Lung (tissue), 12 donors: ENCODE results near the gene ANKRD36C. TPM values are rescaled to one million over a fixed set of nuclear protein-coding genes. Genes with fewer than 3 reads are reported as not detected.
"Not testable (repeated sequence)": the region's sequence is repeated elsewhere in the genome, so short reads cannot be mapped to it uniquely, and the experiment has no call there.

Source experiments
- ATAC-seq: fragments of 200-7000 bp; cut with Tn5 transposase; one replicate; pipeline ENCODE4 v1.9.1; 2020; ENCODE audit warnings: moderate number of reproducible peaks; ENCODE audit not compliant: insufficient read depth, low FRiP score
- DNase-seq, 3 donors: peaks; one replicate each; pipeline ENCODE4 v3.0.0-alpha.2; 2013 to 2017
- H3K27ac ChIP-seq, 2 donors: one replicate each; pipeline ENCODE4 v1.5.1; 2013; ENCODE audit warnings: mild to moderate bottlenecking in 2 of 2, moderate library complexity in 2 of 2, control low read depth in 1 of 2, inconsistent platforms in 1 of 2, low read depth in 1 of 2, low read length in 1 of 2
- H3K27me3 ChIP-seq, 3 donors: one replicate each; pipeline ENCODE4 v1.5.1; 2013; ENCODE audit warnings: low read length in 2 of 3; ENCODE audit not compliant: control insufficient read depth in 3 of 3, insufficient read depth in 3 of 3
- H3K36me3 ChIP-seq, 4 donors: one replicate each; pipeline ENCODE4 v1.5.1; 2013; ENCODE audit warnings: low read length in 4 of 4, mild to moderate bottlenecking in 1 of 4, moderate library complexity in 1 of 4; ENCODE audit not compliant: control insufficient read depth in 4 of 4, insufficient read depth in 4 of 4
- H3K4me1 ChIP-seq, 5 donors: one replicate each; pipeline ENCODE4 v1.5.1; 2013; ENCODE audit warnings: low read length in 5 of 5, mild to moderate bottlenecking in 2 of 5, moderate library complexity in 1 of 5; ENCODE audit not compliant: control insufficient read depth in 5 of 5, insufficient read depth in 5 of 5
- H3K4me3 ChIP-seq: one replicate; pipeline ENCODE4 v1.5.1; 2013; ENCODE audit warnings: mild to moderate bottlenecking, control low read depth, moderate library complexity
- H3K9ac ChIP-seq, 2 donors: one replicate each; pipeline ENCODE4 v1.5.1; 2013; ENCODE audit warnings: low read length in 2 of 2, control low read depth in 1 of 2; ENCODE audit not compliant: insufficient read depth in 1 of 2
- H3K9me3 ChIP-seq, 4 donors: one replicate each; pipeline ENCODE4 v1.5.1; 2013; ENCODE audit warnings: low read length in 3 of 4, mild to moderate bottlenecking in 1 of 4, moderate library complexity in 1 of 4; ENCODE audit not compliant: control insufficient read depth in 4 of 4, insufficient read depth in 3 of 4
- WGBS, 2 donors: extraction: QIAGEN DNeasy Blood & Tissue Kit; methylation state at CpG; one replicate each; pipeline ENCODE4 v1.1.7; 2013; 5-methylcytosine and 5-hydroxymethylcytosine counted together
- polyA plus RNA-seq, 2 donors: library from polyadenylated mRNA; stranded (reverse); fragments of 200-250 nt; gene quantifications; one replicate each; pipeline ENCODE4 v1.2.1, GENCODE V29; 2013
- total RNA-seq, 2 donors: library from RNA; depleted of rRNA in 1 of 2; stranded (reverse); fragments of >200 nt in 1 of 2; gene quantifications; one replicate each; pipeline ENCODE4 v1.2.1, GENCODE V29; 2014 to 2021
- TF ChIP-seq, protein P1 (sequence below): IDR thresholded peaks from 2 replicates; pipeline ENCODE4 v1.5.1; 2012; ENCODE audit warnings: mild to moderate bottlenecking; ENCODE audit errors: control extremely low read depth, extremely low read depth
- donor health status: control.
- donor health status: control.
- donor health status: Bipolar disorder and iron deficiency.
- donor health status: healthy.
- donor health status: DM: yes; HTN: yes; CAD: no.

The ANKRD36C gene
- total and polyA plus RNA-seq, 4 donors, result 2.6 to 114 (median 14.3) TPM

DNA sequence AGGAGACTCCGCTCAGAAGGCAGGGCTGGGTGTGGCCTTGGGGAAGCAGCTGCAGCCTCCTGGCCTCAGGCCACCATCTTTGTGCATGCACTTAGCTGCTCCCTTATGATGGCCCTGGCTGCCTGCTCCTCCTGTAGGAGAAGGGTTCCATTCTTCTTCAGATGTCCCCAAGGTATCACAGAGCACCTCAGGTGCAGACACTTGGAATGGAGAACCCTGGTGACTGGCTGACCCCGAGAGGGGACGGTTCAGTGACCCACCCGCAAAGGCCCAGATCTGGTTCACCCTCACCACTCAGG, 33.5 kb upstream of the ANKRD36C start:
- H3K4me3 ChIP-seq, result no peak overlapping the region
- H3K9ac ChIP-seq, result no peak overlapping the region
- ATAC-seq (no peak), DNase-seq (no peak)
- H3K27me3 ChIP-seq, result no peaks in the 10 kb centered on the region
- no peaks in the 10 kb centered on the region for H3K4me1 ChIP-seq
- TF ChIP-seq, protein P1, sequence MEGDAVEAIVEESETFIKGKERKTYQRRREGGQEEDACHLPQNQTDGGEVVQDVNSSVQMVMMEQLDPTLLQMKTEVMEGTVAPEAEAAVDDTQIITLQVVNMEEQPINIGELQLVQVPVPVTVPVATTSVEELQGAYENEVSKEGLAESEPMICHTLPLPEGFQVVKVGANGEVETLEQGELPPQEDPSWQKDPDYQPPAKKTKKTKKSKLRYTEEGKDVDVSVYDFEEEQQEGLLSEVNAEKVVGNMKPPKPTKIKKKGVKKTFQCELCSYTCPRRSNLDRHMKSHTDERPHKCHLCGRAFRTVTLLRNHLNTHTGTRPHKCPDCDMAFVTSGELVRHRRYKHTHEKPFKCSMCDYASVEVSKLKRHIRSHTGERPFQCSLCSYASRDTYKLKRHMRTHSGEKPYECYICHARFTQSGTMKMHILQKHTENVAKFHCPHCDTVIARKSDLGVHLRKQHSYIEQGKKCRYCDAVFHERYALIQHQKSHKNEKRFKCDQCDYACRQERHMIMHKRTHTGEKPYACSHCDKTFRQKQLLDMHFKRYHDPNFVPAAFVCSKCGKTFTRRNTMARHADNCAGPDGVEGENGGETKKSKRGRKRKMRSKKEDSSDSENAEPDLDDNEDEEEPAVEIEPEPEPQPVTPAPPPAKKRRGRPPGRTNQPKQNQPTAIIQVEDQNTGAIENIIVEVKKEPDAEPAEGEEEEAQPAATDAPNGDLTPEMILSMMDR, result no peak
- WGBS, 2 donors, result 88 to 93% methylated on average over 4 of the region's 4 CpGs
- H3K9me3 ChIP-seq, result no peaks in the 10 kb centered on the region
- H3K36me3 ChIP-seq, result no peaks in the 10 kb centered on the region
- H3K27ac ChIP-seq, result no peak overlapping the region

- DNase-seq (no peak), ATAC-seq (no peak)
- no peak overlapping the region for H3K4me3 ChIP-seq
- no peak overlapping the region for H3K27ac ChIP-seq
- H3K9ac ChIP-seq, result no peak overlapping the region
- H3K4me1 ChIP-seq, result no peaks in the 10 kb centered on the region
- H3K9me3 ChIP-seq, result no peaks in the 10 kb centered on the region
- TF ChIP-seq, protein P1, result no peak
- no peaks in the 10 kb centered on the region for H3K27me3 ChIP-seq
- H3K36me3 ChIP-seq, result no peaks in the 10 kb centered on the region
- 88 to 93% methylated on average over 26 to 27 of the region's 27 CpGs for WGBS, 2 donors
These were observed 32.9 kb upstream of the ANKRD36C start for GRCh38 chr2:96024336-96025193.

DNA sequence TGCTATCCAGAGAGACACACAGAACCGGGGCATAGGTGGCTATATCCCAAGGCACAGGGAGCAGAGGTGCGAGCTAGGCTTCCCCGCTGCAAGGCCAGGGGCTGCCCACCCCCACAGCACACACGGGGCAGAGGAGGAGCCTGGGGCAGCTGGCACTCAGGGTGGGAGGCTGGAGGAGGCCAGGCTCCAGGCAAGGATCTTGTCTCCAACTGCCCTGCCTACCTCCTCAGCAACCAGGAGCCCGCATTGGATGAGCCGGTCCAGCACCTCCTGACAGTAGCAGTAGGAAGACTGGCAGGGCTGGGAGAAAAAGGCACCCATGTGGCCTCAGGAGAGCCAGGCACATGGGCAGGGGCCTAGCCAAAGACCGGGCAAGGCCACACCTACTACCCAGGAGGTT, 32.1 kb upstream of the ANKRD36C start:
- not testable (repeated sequence) for H3K27me3 ChIP-seq, H3K9ac ChIP-seq, H3K36me3 ChIP-seq, H3K4me3 ChIP-seq, H3K9me3 ChIP-seq, H3K4me1 ChIP-seq, DNase-seq, H3K27ac ChIP-seq, ATAC-seq
- WGBS, 2 donors, result 93% methylated on average over 5 to 7 of the region's 7 CpGs

DNA sequence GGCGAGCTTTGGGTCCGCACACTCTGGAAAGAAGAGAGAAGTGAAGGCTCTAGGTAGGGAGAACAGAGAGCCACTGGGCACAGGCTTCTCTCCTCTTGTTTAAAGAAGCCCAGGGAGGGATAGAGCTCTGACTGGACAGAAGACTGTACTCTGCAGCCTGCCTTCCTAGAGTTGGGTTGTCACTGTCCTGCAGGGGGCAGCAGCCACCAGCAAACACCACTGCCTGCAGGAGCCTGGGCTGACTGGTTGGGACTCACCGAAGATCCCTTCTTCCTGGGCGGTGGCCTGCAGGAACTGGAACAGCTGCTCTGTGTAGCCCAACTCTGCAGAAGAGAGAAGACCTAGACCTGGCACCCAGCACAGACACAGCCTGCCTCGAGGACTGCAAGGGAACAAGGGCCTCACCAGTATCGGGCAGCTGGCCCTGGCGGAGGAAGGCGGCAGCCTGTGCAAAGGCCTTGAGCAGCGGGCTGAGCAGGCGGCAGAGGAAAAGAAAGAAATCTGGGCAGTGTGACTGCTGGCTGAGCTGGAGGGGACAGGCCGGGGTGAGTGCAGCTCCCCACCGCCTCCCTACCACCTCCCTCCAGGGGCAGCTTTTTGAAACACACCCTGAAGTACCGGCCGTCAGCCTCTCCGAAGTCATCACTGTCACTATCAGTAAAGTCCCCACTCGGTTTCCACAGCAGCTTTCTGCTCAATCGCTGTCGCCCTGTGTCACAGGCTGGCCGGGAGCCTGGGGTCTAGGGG, 31.2 kb upstream of the ANKRD36C start:
- not testable (repeated sequence) for H3K9ac ChIP-seq, H3K27ac ChIP-seq, H3K4me3 ChIP-seq, H3K27me3 ChIP-seq, H3K36me3 ChIP-seq, H3K4me1 ChIP-seq, H3K9me3 ChIP-seq
- peak; percentile 88 for ATAC-seq
- 69 to 78% methylated on average over 13 to 14 of the region's 19 CpGs for WGBS, 2 donors
- peak; percentile 79 to 83 (median 80) for DNase-seq
- TF ChIP-seq, protein P1, result peak; percentile 79

GRCh38 chr2:96022126-96022525, 30.5 kb upstream of the ANKRD36C start:
- H3K27me3 ChIP-seq, DNase-seq, ATAC-seq, H3K9me3 ChIP-seq, H3K27ac ChIP-seq, H3K9ac ChIP-seq, H3K4me1 ChIP-seq, H3K4me3 ChIP-seq, H3K36me3 ChIP-seq: not testable (repeated sequence)
- WGBS, 2 donors, result 90 to 92% methylated on average over 7 of the region's 7 CpGs

GRCh38 chr2:96021142-96021541, 29.5 kb upstream of the ANKRD36C start:
- ATAC-seq, H3K9ac ChIP-seq, H3K36me3 ChIP-seq, H3K27ac ChIP-seq, DNase-seq, H3K4me1 ChIP-seq, H3K9me3 ChIP-seq, H3K4me3 ChIP-seq, H3K27me3 ChIP-seq: not testable (repeated sequence)
- 86 to 89% methylated on average over 4 of the region's 4 CpGs for WGBS, 2 donors
